Amygdala (tissue), 56 donors: ENCODE data around the gene PGAP2.
"Not testable (repeated sequence)": the region's sequence is repeated elsewhere in the genome, so short reads cannot be mapped to it uniquely, and the experiment has no call there.

Experiments
- DNase-seq, 56 donors: peaks; one replicate each; lab custom pipeline; 2025; lab: John Stamatoyannopoulos, UW

The PGAP2 gene

GRCh38 chr11:3853899-3854659 lies 45.7 kb downstream of the PGAP2 start:
- peak in 3 of 56 donors; percentile 22 to 53 (median 37) for DNase-seq

- peak in 2 of 56 donors; percentile 62 to 66 for DNase-seq
Measured at GRCh38 chr11:3854660-3854976, 46.3 kb downstream of the PGAP2 start.

GRCh38 chr11:3854977-3855807 lies 46.8 kb downstream of the PGAP2 start, which contains the start of gene STIM1:
TSS of gene STIM1 (plus strand) at chr11:3855664. CDS start at chr11:3856271, 607 bp downstream.
- peak; percentile 60 to 96 (median 86) for DNase-seq

- DNase-seq: peak in 4 of 56 donors; percentile 27 to 61 (median 48)
Measured at GRCh38 chr11:3855808-3856491, 47.6 kb downstream of the PGAP2 start.

GRCh38 chr11:3856856-3857553 lies 48.6 kb downstream of the PGAP2 start:
- no peak for DNase-seq

GRCh38 chr11:3857628-3858027 lies 49.3 kb downstream of the PGAP2 start:
- DNase-seq: no peak

GRCh38 chr11:3859373-3859881 lies 51.1 kb downstream of the PGAP2 start:
- peak in 2 of 56 donors; percentile 3 to 25 for DNase-seq

- DNase-seq: no peak
Measured at GRCh38 chr11:3860375-3860774, 52.0 kb downstream of the PGAP2 start.

GRCh38 chr11:3860898-3861393 lies 52.6 kb downstream of the PGAP2 start:
- not testable (repeated sequence) for DNase-seq

GRCh38 chr11:3861683-3862082 lies 53.3 kb downstream of the PGAP2 start:
- DNase-seq: no peak

- DNase-seq: no peak
Measured at GRCh38 chr11:3865388-3866193, 57.2 kb downstream of the PGAP2 start.

GRCh38 chr11:3866206-3866605 lies 57.8 kb downstream of the PGAP2 start:
- no peak for DNase-seq

GRCh38 chr11:3866836-3867208 lies 58.5 kb downstream of the PGAP2 start:
- no peak for DNase-seq

GRCh38 chr11:3867209-3868091 lies 59.1 kb downstream of the PGAP2 start:
- no peak for DNase-seq

- no peak for DNase-seq
Measured at GRCh38 chr11:3873712-3874349, 65.5 kb downstream of the PGAP2 start.
